ENCODE data around the gene NT5C2. TPM values are rescaled to one million over a fixed set of nuclear protein-coding genes. Genes with fewer than 3 reads are reported as not detected.

Gene NT5C2
- total and polyA plus RNA-seq, 2 of the 4 experiments (the other 2 are of a cell fraction), result 60.0 to 65.1 TPM

GRCh38 chr10:103102195-103102594 lies 90.9 kb downstream of the NT5C2 start:
- Histone ChIP-seq H4K8ac (ENCODE audit: low read depth in 2 of 2, low read length in 2 of 2) (no peak overlapping the region), H4K20me1 (ENCODE audit: insufficient read depth, low read length) (no peaks in the 10 kb centered on the region), H3K27ac (ENCODE audit: insufficient read depth, low read length) (no peak overlapping the region), H2BK120ac (ENCODE audit: low read depth, low read length) (no peak overlapping the region), H3K9me1 (ENCODE audit: insufficient read depth, low read length) (no peaks in the 10 kb centered on the region; the same call in 1 of the 2 replicates), H3K9ac (ENCODE audit: low read depth, low read length) (no peak overlapping the region), H2BK15ac (ENCODE audit: low read depth, low read length) (no peak overlapping the region), H3K27me3 (ENCODE audit: control insufficient read depth, insufficient read depth, low read length) (no peaks in the 10 kb centered on the region), H4K91ac (ENCODE audit: insufficient read depth, low read depth, low read length) (no peak overlapping the region), H3K4ac (ENCODE audit: low read depth, low read length) (no peak overlapping the region), H3K79me1 (ENCODE audit: low read depth in 1 of 2, low read length in 2 of 2) (peaks cover 6 to 25% of the 10 kb centered on the region in 2 experiments; a peak in 3 of 4 replicates), H3K18ac (ENCODE audit: low read depth, low read length) (no peak overlapping the region), H3K4me3 (ENCODE audit: insufficient read depth, low read depth, low read length) (no peak overlapping the region), H4K5ac (ENCODE audit: low read depth, low read length) (no peak overlapping the region), H3K14ac (replicated peaks; ENCODE audit: low read depth, low read length) (no peak overlapping the region), H3K4me1 (ENCODE audit: control insufficient read depth, insufficient read depth, low read length) (no peaks in the 10 kb centered on the region), H3K23ac (ENCODE audit: low read depth, low read length) (no peak overlapping the region), H2AK9ac (replicated peaks; ENCODE audit: low read depth, low read length, poor library complexity) (no peak overlapping the region), H2BK20ac (ENCODE audit: low read depth, low read length) (no peak overlapping the region), H3K9me3 (ENCODE audit: control insufficient read depth, insufficient read depth, low read length) (no peaks in the 10 kb centered on the region), H3K4me2 (ENCODE audit: low read depth, low read length) (no peak overlapping the region), H2AK5ac (ENCODE audit: low read depth, low read length) (no peak overlapping the region), H3K56ac (ENCODE audit: extremely low read depth, insufficient read depth, low read length) (no peak overlapping the region), H2BK5ac (ENCODE audit: low read depth, low read length, poor library complexity, severe bottlenecking) (no peak overlapping the region), H3K36me3 (ENCODE audit: control insufficient read depth, insufficient read depth, low read length) (peaks cover 27% of the 10 kb centered on the region), H2AFZ (replicated peaks; ENCODE audit: low read length, poor library complexity) (no peak overlapping the region)
- DNase-seq (no peak), ATAC-seq (ENCODE audit: low read depth) (no peak)
- intact Hi-C loops (cut with micrococcal nuclease), result no loop called here
- POLR2A ChIA-PET (ENCODE audit: unreplicated experiment), result no interaction called here
- CTCF ChIA-PET, result no interaction called here
- in situ Hi-C loops (cut with MboI; ENCODE audit: low sequenced_read_pairs), result no loop called here
- TF ChIP-seq SMC3 (IDR thresholded peaks at IDR 0.05; ENCODE audit: low read depth, low read length) (no peak), RFX5 (IDR thresholded peaks at IDR 0.05; ENCODE audit: low read depth, low read length) (no peak), MXI1 (IDR thresholded peaks at IDR 0.05; ENCODE audit: borderline replicate concordance, low read depth, low read length) (no peak)
- WGBS, 2 experiments (ENCODE audit: extremely low coverage in 2 of 2, insufficient read length in 1 of 2), result no CpG with 5 or more reads among the region's 3 CpGs
- dilution Hi-C loops (cut with HindIII; ENCODE audit: low sequenced_read_pairs, unreplicated experiment), result no loop called here
- BruUV-seq (replicated peaks), result no TSS peak

Data from IMR-90 (cell line).